Small intestine (tissue), 7 donors: ENCODE measurements around the gene HBEGF. TPM values are rescaled to one million over a fixed set of nuclear protein-coding genes. Genes with fewer than 3 reads are reported as not detected.

Experiments
- DNase-seq, 2 donors: peaks; one replicate each; pipeline versions ENCODE4 v3.0.0 to v3.0.0-alpha.2; 2013
- FAIRE-seq: peaks from 2 replicates; lab custom pipeline; 2012; peaks lifted over from hg19 to GRCh38; lab: Jason Lieb, UNC
- H3K27ac ChIP-seq, 3 donors: one replicate each; pipeline ENCODE4 v1.5.1; 2013; ENCODE audit warnings: low read length in 2 of 3, mild to moderate bottlenecking in 2 of 3, control low read depth in 1 of 3, inconsistent platforms in 1 of 3, low read depth in 1 of 3, moderate library complexity in 1 of 3
- H3K27me3 ChIP-seq, 3 donors: one replicate each; pipeline ENCODE4 v1.6.1; 2013; ENCODE audit warnings: low read length in 3 of 3, inconsistent platforms in 1 of 3; ENCODE audit not compliant: control insufficient read depth in 3 of 3, insufficient read depth in 3 of 3
- H3K36me3 ChIP-seq, 3 donors: one replicate each; pipeline ENCODE4 v1.6.1; 2013; ENCODE audit warnings: low read length in 3 of 3, inconsistent platforms in 1 of 3, low read depth in 1 of 3, mild to moderate bottlenecking in 1 of 3, moderate library complexity in 1 of 3; ENCODE audit not compliant: control insufficient read depth in 3 of 3, insufficient read depth in 2 of 3
- H3K4me1 ChIP-seq, 3 donors: one replicate each; pipeline ENCODE4 v1.6.1; 2013; ENCODE audit warnings: low read length in 2 of 3, inconsistent platforms in 1 of 3, low read depth in 1 of 3, mild to moderate bottlenecking in 1 of 3, moderate library complexity in 1 of 3; ENCODE audit not compliant: control insufficient read depth in 3 of 3, insufficient read depth in 2 of 3
- H3K4me3 ChIP-seq, 3 donors: one replicate each; pipeline ENCODE4 v1.5.1; 2013; ENCODE audit warnings: low read length in 3 of 3, control low read depth in 1 of 3, inconsistent platforms in 1 of 3, low read depth in 1 of 3, mild to moderate bottlenecking in 1 of 3, moderate library complexity in 1 of 3
- H3K9me3 ChIP-seq, 2 donors: one replicate each; pipeline ENCODE4 v1.6.1; 2013; ENCODE audit warnings: low read depth in 1 of 2, low read length in 1 of 2; ENCODE audit not compliant: control insufficient read depth in 2 of 2, insufficient read depth in 1 of 2
- WGBS, 3 donors: extraction: QIAGEN DNeasy Blood & Tissue Kit; methylation state at CpG; one replicate each; pipeline ENCODE4 v1.1.7; 2013; 5-methylcytosine and 5-hydroxymethylcytosine counted together
- polyA plus RNA-seq, 4 donors: library from polyadenylated mRNA; stranded (reverse) in 3 of 4; unstranded in 1 of 4; fragments of 200-250 nt in 3 of 4; fragments of 120-200 nt in 1 of 4; gene quantifications; one replicate each; pipeline versions ENCODE4 v1.2.1 to v1.2.3, GENCODE V29; 2013
- donor health status: healthy with polysubstance abuse.
- donor health status: control.
- donor health status: control.
- donor health status: Bipolar disorder and iron deficiency.
- donor health status: healthy.

Gene HBEGF
- polyA plus RNA-seq, 4 donors = 2.1 to 18.1 (median 13.8) TPM

DNA sequence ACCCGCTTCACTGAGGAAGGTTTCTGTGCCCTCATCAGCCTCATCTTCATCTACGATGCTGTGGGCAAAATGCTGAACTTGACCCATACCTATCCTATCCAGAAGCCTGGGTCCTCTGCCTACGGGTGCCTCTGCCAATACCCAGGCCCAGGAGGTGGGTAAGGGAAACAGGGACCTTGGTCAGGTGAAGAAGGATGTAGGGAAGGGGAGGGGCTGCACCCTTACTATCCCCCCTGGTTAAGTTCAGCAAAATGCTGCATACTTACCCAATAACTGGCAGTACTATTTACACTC lies 18.0 kb upstream of the HBEGF start:
- Histone ChIP-seq H3K9me3 (no peaks in the 10 kb centered on the region), H3K4me1 (peaks cover 0 to 8% (median 0%) of the 10 kb centered on the region in 3 donors), H3K4me3 (no peak overlapping the region), H3K27me3 (no peaks in the 10 kb centered on the region), H3K27ac (no peak overlapping the region), H3K36me3 (no peaks in the 10 kb centered on the region)
- DNase-seq = no peak
- 89 to 96% (median 92%) methylated on average over 3 of the region's 3 CpGs for WGBS, 3 donors
- no peak for FAIRE-seq

DNA sequence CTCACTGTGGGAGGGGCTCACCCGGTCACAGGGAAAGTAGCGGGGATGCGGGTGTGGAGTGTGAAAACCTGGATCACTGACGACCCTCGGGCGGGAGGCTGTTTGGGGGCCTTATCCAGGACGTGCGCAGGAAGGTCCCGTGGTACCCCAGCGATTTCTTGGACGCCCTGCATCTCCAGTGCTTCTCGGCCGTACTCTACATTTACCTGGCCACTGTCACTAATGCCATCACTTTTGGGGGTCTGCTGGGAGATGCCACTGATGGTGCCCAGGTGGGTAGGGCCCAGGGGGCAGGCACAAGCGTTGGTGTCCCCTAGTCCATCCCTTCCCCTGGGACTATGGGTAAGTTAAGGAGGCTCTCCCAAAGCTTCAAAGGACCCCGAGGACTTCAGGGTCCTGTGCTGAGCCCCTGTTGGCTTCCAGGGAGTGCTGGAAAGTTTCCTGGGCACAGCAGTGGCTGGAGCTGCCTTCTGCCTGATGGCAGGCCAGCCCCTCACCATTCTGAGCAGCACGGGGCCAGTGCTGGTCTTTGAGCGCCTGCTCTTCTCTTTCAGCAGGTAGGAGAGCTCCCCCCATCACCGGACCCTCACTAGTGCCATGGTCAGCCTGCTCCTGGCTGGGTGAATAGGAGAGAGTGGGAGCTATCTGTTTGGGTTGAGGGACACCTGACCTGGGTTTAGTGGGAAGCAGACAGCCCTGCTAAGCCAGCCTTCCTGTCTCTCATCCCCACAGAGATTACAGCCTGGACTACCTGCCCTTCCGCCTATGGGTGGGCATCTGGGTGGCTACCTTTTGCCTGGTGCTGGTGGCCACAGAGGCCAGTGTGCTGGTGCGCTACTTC lies 17.4 kb upstream of the HBEGF start:
- 64 to 65% (median 65%) methylated on average over 20 of the region's 20 CpGs for WGBS, 3 donors
- DNase-seq (no peak), FAIRE-seq (no peak)
- Histone ChIP-seq H3K27ac (no peak overlapping the region), H3K4me1 (peaks cover 0 to 8% (median 0%) of the 10 kb centered on the region in 3 donors), H3K4me3 (peak overlapping the region in 2 of 3 donors; percentile 17 to 38), H3K27me3 (no peaks in the 10 kb centered on the region), H3K36me3 (no peaks in the 10 kb centered on the region), H3K9me3 (no peaks in the 10 kb centered on the region)

DNA sequence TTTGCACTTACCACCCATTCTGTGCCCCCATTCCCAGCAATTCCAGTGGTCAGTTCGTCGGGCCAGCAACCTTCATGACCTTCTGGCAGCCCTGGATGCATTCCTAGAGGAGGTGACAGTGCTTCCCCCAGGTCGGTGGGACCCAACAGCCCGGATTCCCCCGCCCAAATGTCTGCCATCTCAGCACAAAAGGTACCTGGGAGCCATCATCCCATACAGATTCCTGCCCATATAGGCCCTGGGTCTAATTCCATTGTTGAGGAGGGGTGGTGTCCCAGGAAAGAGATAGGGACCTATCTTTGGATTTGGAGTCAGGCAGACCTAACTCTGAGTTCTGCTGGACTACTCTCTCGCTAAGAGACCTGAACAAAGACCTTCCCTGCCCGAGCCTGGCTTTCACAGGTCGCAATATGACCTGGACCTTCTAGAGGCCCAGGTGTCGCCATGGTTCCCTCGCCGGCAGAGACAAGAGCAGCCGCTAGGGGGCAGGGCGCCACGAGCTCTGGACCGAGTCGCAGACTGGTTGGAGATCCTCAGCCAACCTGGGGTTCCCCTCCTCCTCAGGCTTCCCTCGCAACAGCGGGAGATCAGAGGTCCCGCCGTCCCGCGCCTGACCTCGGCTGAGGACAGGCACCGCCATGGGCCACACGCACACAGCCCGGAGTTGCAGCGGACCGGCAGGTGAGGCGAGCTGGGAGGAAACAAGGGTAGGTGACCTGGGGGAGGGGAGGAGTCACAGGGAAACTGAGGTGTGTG lies 16.6 kb upstream of the HBEGF start:
- peaks cover 0 to 8% (median 0%) of the 10 kb centered on the region in 3 donors for H3K4me1 ChIP-seq
- H3K27ac ChIP-seq = no peak overlapping the region
- FAIRE-seq (no peak), DNase-seq (peak; percentile 84 to 91)
- H3K4me3 ChIP-seq = peak overlapping the region in 2 of 3 donors; percentile 17 to 38
- WGBS, 3 donors = 11% methylated on average over 28 to 29 of the region's 29 CpGs
- H3K27me3 ChIP-seq = no peaks in the 10 kb centered on the region
- no peaks in the 10 kb centered on the region for H3K36me3 ChIP-seq
- H3K9me3 ChIP-seq = no peaks in the 10 kb centered on the region

DNA sequence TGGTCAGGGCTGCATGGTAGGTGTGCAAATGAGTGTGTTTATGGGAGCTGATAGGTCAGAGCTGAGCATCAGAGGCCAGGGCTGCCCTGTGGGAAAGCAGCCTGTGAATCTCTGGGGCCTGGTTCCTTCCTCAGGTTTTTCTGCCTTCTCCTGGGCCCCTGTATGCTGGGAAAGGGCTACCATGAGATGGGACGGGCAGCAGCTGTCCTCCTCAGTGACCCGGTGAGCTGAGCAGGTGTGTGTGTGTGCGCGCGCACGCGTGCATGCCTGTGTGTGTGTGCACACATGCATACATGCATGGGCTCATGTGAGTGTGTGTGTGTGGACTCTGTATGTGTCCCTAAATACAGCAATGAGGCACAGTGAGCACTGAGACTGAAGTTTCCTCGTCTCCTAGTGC lies 15.9 kb upstream of the HBEGF start:
- H3K36me3 ChIP-seq = no peaks in the 10 kb centered on the region
- H3K9me3 ChIP-seq = no peaks in the 10 kb centered on the region
- H3K4me1 ChIP-seq = peaks cover 0 to 12% (median 0%) of the 10 kb centered on the region in 3 donors
- H3K27ac ChIP-seq = no peak overlapping the region
- H3K4me3 ChIP-seq = no peak overlapping the region
- DNase-seq = no peak
- no peak for FAIRE-seq
- WGBS, 3 donors = 85 to 89% (median 88%) methylated on average over 8 of the region's 8 CpGs
- H3K27me3 ChIP-seq = no peaks in the 10 kb centered on the region

DNA sequence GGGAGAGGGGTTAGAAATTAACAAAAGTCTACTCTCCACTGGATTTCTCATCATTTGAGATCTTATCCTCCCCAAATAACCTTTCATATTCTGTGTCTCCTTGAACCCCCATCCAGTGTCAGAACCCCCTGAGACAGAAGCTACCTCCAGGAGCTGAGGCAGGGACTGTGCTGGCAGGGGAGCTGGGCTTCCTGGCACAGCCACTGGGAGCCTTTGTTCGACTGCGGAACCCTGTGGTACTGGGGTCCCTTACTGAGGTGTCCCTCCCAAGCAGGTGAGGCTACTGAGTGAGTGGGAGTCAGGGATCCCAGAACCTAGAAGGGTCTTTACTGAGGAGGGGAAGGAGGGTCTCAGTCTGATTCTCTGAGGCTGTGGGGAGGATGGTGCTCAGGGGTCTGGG lies 15.5 kb upstream of the HBEGF start:
- FAIRE-seq = no peak

DNA sequence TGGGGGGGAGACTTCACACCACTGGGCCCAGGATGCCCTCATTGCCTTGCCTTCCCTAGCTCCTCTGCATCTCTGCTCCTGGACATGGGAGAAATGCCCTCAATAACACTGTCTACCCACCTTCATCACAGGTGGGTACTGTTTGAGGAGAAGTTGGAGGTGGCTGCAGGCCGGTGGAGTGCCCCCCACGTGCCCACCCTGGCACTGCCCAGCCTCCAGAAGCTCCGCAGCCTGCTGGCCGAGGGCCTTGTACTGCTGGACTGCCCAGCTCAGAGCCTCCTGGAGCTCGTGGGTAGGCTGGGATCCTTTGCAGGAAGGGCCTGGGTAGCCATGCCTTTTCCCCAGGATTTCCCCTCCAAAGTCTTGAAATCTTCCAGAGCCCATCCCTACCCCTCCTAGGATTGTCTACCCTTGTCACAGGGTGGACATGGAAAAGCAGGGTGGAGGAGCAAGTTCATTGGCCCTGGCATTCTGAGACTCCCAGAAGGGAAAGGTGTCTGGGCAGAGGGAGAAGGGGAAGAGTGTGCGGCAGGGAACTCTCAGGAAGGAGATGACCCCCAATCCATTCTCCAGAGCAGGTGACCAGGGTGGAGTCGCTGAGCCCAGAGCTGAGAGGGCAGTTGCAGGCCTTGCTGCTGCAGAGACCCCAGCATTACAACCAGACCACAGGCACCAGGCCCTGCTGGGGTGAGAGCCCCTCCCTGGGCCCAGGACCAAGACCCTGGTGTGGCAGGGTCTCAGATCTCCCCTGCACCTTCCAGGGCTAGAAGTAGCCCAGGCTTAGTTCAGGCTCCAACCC lies 14.5 kb upstream of the HBEGF start:
- H3K9me3 ChIP-seq = no peaks in the 10 kb centered on the region
- FAIRE-seq (no peak), DNase-seq (no peak)
- WGBS, 3 donors = 81 to 86% (median 85%) methylated on average over 7 of the region's 7 CpGs
- no peaks in the 10 kb centered on the region for H3K27me3 ChIP-seq
- no peaks in the 10 kb centered on the region for H3K36me3 ChIP-seq
- no peak overlapping the region for H3K4me3 ChIP-seq
- H3K4me1 ChIP-seq = peaks cover 0 to 17% (median 0%) of the 10 kb centered on the region in 3 donors
- H3K27ac ChIP-seq = no peak overlapping the region

More for the DNA sequence above, 15.5 kb upstream of the HBEGF start:
- Histone ChIP-seq H3K4me3 (no peak overlapping the region), H3K9me3 (no peaks in the 10 kb centered on the region), H3K4me1 (peaks cover 0 to 16% (median 0%) of the 10 kb centered on the region in 3 donors), H3K36me3 (no peaks in the 10 kb centered on the region), H3K27me3 (no peaks in the 10 kb centered on the region), H3K27ac (no peak overlapping the region)
- no peak for DNase-seq
- 91 to 96% (median 94%) methylated on average over 2 of the region's 2 CpGs for WGBS, 3 donors

DNA sequence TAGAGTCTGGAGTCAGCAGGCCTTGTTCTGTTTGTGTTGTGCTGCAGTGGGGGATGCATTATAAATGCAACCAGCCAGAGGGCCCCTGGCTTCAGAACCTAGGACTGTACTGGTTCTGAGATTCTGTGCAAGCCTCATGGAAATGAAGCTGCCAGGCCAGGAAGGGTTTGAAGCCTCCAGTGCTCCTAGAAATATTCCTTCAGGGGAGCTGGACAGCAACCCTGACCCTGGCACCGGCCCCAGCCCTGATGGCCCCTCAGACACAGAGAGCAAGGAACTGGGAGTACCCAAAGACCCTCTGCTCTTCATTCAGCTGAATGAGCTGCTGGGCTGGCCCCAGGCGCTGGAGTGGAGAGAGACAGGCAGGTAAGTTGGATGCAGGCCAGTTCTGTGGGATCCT lies 13.7 kb upstream of the HBEGF start, which contains the start of gene SLC4A9:
Gene SLC4A9 (plus strand): TSS at position 94 of the 400 bp plus-strand sequence. CDS start 43 bp downstream, at position 137.
- no peak for FAIRE-seq
- no peaks in the 10 kb centered on the region for H3K36me3 ChIP-seq

More for the DNA sequence above, 13.7 kb upstream of the HBEGF start, which contains the start of gene SLC4A9:
- Histone ChIP-seq H3K9me3 (no peaks in the 10 kb centered on the region), H3K4me3 (no peak within 1 kb of the TSS), H3K27ac (no peak within 1 kb of the TSS), H3K4me1 (peaks cover 0 to 17% (median 0%) of the 10 kb centered on the region in 3 donors), H3K27me3 (no peaks in the 10 kb centered on the region)
- WGBS, 3 donors = 89 to 94% (median 92%) methylated on average over 2 of the region's 2 CpGs
- no peak for DNase-seq
